ENCODE data around the gene GRB2.
"Not testable (repeated sequence)": the region's sequence is repeated elsewhere in the genome, so short reads cannot be mapped to it uniquely, and the experiment has no call there.

GRB2 gene

GRCh38 chr17:75442168-75443103 lies 37.0 kb upstream of the GRB2 start:
- no peak for FAIRE-seq
- no peak for DNase-seq (ENCODE audit: insufficient read length, low spot score)
- TF ChIP-seq, protein P1, sequence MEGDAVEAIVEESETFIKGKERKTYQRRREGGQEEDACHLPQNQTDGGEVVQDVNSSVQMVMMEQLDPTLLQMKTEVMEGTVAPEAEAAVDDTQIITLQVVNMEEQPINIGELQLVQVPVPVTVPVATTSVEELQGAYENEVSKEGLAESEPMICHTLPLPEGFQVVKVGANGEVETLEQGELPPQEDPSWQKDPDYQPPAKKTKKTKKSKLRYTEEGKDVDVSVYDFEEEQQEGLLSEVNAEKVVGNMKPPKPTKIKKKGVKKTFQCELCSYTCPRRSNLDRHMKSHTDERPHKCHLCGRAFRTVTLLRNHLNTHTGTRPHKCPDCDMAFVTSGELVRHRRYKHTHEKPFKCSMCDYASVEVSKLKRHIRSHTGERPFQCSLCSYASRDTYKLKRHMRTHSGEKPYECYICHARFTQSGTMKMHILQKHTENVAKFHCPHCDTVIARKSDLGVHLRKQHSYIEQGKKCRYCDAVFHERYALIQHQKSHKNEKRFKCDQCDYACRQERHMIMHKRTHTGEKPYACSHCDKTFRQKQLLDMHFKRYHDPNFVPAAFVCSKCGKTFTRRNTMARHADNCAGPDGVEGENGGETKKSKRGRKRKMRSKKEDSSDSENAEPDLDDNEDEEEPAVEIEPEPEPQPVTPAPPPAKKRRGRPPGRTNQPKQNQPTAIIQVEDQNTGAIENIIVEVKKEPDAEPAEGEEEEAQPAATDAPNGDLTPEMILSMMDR (IDR thresholded peaks at IDR 0.05; ENCODE audit: insufficient read depth, missing control alignments): no peak

- TF ChIP-seq, protein P1 (IDR thresholded peaks at IDR 0.05; ENCODE audit: insufficient read depth, missing control alignments): no peak
- no peak for FAIRE-seq
- DNase-seq (ENCODE audit: insufficient read length, low spot score): no peak
Measured at GRCh38 chr17:75440738-75441448, 35.4 kb upstream of the GRB2 start.

DNA sequence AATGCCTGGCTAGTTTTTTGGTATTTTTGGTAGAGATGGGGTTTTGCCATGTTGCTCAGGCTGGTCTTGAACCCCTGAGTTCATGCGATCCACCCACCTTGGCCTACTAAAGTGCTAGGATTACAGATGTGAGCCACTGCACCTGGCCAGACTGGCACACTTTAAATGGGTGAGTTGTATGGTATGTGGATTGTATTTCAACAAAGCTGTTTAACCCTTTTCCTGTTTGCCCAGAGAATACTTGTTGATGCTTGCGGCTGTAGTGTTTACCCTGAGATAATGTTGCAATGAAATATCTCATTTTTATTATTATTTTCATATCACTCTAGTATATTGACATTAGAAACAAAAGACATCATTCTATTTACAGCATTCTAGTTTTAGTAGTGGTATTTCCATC lies 33.8 kb upstream of the GRB2 start:
- no peak for DNase-seq (ENCODE audit: insufficient read length, low spot score)
- FAIRE-seq: no peak
- TF ChIP-seq, protein P1 (IDR thresholded peaks at IDR 0.05; ENCODE audit: insufficient read depth, missing control alignments): no peak

- not testable (repeated sequence) for FAIRE-seq; DNase-seq (ENCODE audit: insufficient read length, low spot score)
Measured at GRCh38 chr17:75437404-75437803, 31.9 kb upstream of the GRB2 start.

GRCh38 chr17:75434433-75434832 lies 29.0 kb upstream of the GRB2 start:
- not testable (repeated sequence) for FAIRE-seq; DNase-seq (ENCODE audit: insufficient read length, low spot score)

DNA sequence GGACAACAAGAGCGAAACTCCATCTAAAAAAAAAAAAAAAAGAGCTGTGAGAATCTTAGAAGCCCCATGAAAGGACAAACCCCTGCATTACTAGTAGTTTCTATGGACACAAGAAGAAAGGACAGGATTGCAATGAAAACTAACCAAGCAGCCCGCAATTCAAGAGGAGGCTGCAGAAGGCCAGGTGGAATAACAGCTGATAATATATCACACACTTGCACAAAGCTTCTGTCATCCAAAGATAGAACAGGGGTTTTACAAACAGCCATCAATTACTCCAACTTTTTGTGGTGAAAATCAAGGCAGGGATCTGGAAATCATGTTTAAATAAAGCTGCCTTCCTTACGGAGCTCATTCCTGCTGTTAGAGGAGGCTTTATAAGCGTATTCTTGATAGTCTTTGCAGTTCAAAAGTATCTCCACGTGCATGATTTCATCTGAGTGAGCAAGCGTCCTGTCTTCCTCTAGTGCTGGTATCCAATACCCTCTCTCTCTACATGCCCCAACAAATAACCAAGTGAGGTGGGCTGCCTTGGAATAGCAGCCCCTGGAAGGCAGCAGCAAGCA lies 27.8 kb upstream of the GRB2 start:
- TF ChIP-seq, protein P1 (IDR thresholded peaks at IDR 0.05; ENCODE audit: insufficient read depth, missing control alignments): no peak
- FAIRE-seq (no peak), DNase-seq (ENCODE audit: insufficient read length, low spot score) (no peak)

GRCh38 chr17:75430159-75430974 lies 24.9 kb upstream of the GRB2 start:
- DNase-seq (ENCODE audit: insufficient read length, low spot score) (no peak), FAIRE-seq (no peak)
- TF ChIP-seq, protein P1 (IDR thresholded peaks at IDR 0.05; ENCODE audit: insufficient read depth, missing control alignments): no peak
